ENCODE data around the gene OR10AD1.

DNA sequence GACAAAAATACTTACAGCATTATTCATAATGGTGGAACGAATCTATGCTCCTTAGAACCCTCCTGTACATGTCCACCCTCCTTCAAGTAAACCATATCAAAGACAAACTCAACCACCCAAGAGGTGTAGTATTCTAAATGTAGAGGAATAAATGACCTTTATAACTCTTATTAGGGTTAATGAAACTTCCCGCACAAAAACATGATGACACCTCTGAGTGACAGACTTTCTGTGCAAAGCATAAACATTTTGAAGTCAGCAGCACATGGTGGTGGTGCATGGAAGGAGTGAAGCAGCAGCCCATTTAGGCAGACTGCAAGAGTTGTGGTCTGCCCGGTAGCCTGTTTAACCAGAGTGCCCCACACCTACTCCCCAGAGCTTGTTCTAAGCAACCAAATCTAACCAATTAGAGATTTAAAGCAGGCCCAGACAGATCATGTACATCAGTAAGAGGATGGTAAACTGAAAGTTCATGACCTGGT, 45.2 kb downstream of the OR10AD1 start:
- TF ChIP-seq, protein P1, sequence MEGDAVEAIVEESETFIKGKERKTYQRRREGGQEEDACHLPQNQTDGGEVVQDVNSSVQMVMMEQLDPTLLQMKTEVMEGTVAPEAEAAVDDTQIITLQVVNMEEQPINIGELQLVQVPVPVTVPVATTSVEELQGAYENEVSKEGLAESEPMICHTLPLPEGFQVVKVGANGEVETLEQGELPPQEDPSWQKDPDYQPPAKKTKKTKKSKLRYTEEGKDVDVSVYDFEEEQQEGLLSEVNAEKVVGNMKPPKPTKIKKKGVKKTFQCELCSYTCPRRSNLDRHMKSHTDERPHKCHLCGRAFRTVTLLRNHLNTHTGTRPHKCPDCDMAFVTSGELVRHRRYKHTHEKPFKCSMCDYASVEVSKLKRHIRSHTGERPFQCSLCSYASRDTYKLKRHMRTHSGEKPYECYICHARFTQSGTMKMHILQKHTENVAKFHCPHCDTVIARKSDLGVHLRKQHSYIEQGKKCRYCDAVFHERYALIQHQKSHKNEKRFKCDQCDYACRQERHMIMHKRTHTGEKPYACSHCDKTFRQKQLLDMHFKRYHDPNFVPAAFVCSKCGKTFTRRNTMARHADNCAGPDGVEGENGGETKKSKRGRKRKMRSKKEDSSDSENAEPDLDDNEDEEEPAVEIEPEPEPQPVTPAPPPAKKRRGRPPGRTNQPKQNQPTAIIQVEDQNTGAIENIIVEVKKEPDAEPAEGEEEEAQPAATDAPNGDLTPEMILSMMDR (IDR thresholded peaks at IDR 0.05), result no peak
- no peak for TF ChIP-seq POLR2A (IDR thresholded peaks at IDR 0.05)

All from testis (tissue), 2 donors.